Stimulated activated CD8-positive, alpha-beta memory T cell treated with anti-CD3 and anti-CD28 coated beads, Interleukin-4, amount 100 ng/mL, for 4 hours (primary cell): Measurements from ENCODE around the gene PDHB.
"Not testable (repeated sequence)": the region's sequence is repeated elsewhere in the genome, so short reads cannot be mapped to it uniquely, and the experiment has no call there.

Experiments used
- DNase-seq, 2 donors: peaks; one replicate each; pipeline ENCODE4 v3.0.0-alpha.2; 2020; ENCODE audit warnings: low read depth in 2 of 2, low spot score in 1 of 2

PDHB gene

GRCh38 chr3:58440996-58441355 lies 7.3 kb upstream of the PDHB start:
- not testable (repeated sequence) for DNase-seq

GRCh38 chr3:58437276-58437675 lies 3.6 kb upstream of the PDHB start:
- not testable (repeated sequence) for DNase-seq

- DNase-seq, result no peak
Observed at GRCh38 chr3:58434990-58435389, 1.4 kb upstream of the PDHB start.

GRCh38 chr3:58434511-58434910 lies 879 bp upstream of the PDHB start:
- no peak for DNase-seq

- no peak for DNase-seq
Observed at GRCh38 chr3:58434168-58434504, 504 bp upstream of the PDHB start.

- no peak for DNase-seq
Observed at GRCh38 chr3:58432905-58433304, 727 bp downstream of the PDHB start.

- DNase-seq, result no peak
Observed at GRCh38 chr3:58429657-58430056, 4.0 kb downstream of the PDHB start.

GRCh38 chr3:58427661-58428361 lies 5.8 kb downstream of the PDHB start:
- DNase-seq, result no peak

- DNase-seq, result no peak
Observed at GRCh38 chr3:58425782-58426181, 7.8 kb downstream of the PDHB start.

GRCh38 chr3:58424613-58425012 lies 9.0 kb downstream of the PDHB start:
- no peak for DNase-seq

- DNase-seq, result no peak
Observed at GRCh38 chr3:58422756-58423325, 10.8 kb downstream of the PDHB start.

- no peak for DNase-seq
Observed at GRCh38 chr3:58421004-58421403, 12.6 kb downstream of the PDHB start.

GRCh38 chr3:58419780-58420507 lies 13.7 kb downstream of the PDHB start:
- DNase-seq, result no peak

GRCh38 chr3:58418227-58418626 lies 15.4 kb downstream of the PDHB start:
- no peak for DNase-seq

GRCh38 chr3:58417075-58417474 lies 16.6 kb downstream of the PDHB start:
- DNase-seq, result no peak

GRCh38 chr3:58416191-58416590 lies 17.4 kb downstream of the PDHB start:
- no peak for DNase-seq

GRCh38 chr3:58414538-58415197 lies 19.0 kb downstream of the PDHB start:
- DNase-seq, result no peak

GRCh38 chr3:58411851-58412830 lies 21.5 kb downstream of the PDHB start:
- DNase-seq, result no peak

GRCh38 chr3:58411036-58411435 lies 22.6 kb downstream of the PDHB start:
- no peak for DNase-seq

- DNase-seq, result no peak
Observed at GRCh38 chr3:58409663-58410062, 24.0 kb downstream of the PDHB start.

- DNase-seq, result no peak
Observed at GRCh38 chr3:58408906-58409305, 24.7 kb downstream of the PDHB start.
